HEK293T (cell line): ENCODE results near the gene H1-8.

Experiments used
- ARNT ChIP-seq: fragments of 450-650 bp; IDR thresholded peaks from 2 replicates; pipeline ENCODE4 v1.6.1; 2017; ENCODE audit warnings: mild to moderate bottlenecking
- BHLHE40 ChIP-seq: fragments of 450-650 bp; IDR thresholded peaks from 2 replicates; pipeline ENCODE4 v1.6.1; 2016; ENCODE audit warnings: mild to moderate bottlenecking, moderate library complexity, borderline replicate concordance
- CTBP1 ChIP-seq: fragments of 450-650 bp; IDR thresholded peaks from 2 replicates; pipeline ENCODE4 v1.6.1; 2016; ENCODE audit warnings: borderline replicate concordance
- ELF4 ChIP-seq: fragments of 450-650 bp; IDR thresholded peaks from 2 replicates; pipeline ENCODE4 v1.6.1; 2017; ENCODE audit warnings: antibody characterized with exemption
- FOXA1 ChIP-seq: fragments of 450-650 bp; IDR thresholded peaks from 2 replicates; pipeline ENCODE4 v1.6.1; 2016; ENCODE audit warnings: mild to moderate bottlenecking
- FOXK2 ChIP-seq: fragments of 450-650 bp; IDR thresholded peaks from 2 replicates; pipeline ENCODE4 v1.6.1; 2016; ENCODE audit warnings: mild to moderate bottlenecking
- FOXM1 ChIP-seq: fragments of 450-650 bp; IDR thresholded peaks from 2 replicates; pipeline ENCODE4 v1.6.1; 2017; ENCODE audit warnings: mild to moderate bottlenecking, borderline replicate concordance
- L3MBTL2 ChIP-seq: fragments of 450-650 bp; conservative IDR thresholded peaks from 2 replicates; pipeline ENCODE4 v1.6.1; 2016; ENCODE audit warnings: mild to moderate bottlenecking
- SP1 ChIP-seq: fragments of 450-650 bp; IDR thresholded peaks from 2 replicates; pipeline ENCODE4 v1.6.1; 2017
- SUZ12 ChIP-seq: fragments of 450-650 bp; IDR thresholded peaks from 2 replicates; pipeline ENCODE4 v1.6.1; 2016; ENCODE audit warnings: mild to moderate bottlenecking
- TARDBP ChIP-seq: fragments of 450-650 bp; IDR thresholded peaks from 2 replicates; pipeline ENCODE4 v1.6.1; 2016

- TF ChIP-seq FOXK2 (no peak), ARNT (no peak), FOXM1 (no peak), ELF4 (no peak), SUZ12 (no peak), L3MBTL2 (no peak), SP1 (no peak), CTBP1 (no peak), BHLHE40 (no peak), TARDBP (no peak), FOXA1 (no peak)
Observed at GRCh38 chr3:129557548-129557894, 14.5 kb downstream of the H1-8 start.
